Neural cell (in vitro differentiated cells): ENCODE measurements around the gene EIF2B4. TPM values are rescaled to one million over a fixed set of nuclear protein-coding genes. Genes with fewer than 3 reads are reported as not detected.

Experiments
- H2AFZ ChIP-seq: fragments of 200-600, 300-800 bp; sonication (generic), shearing (Covaris generic); 2 replicates; pipeline ENCODE4 v1.6.0; 2014; ENCODE audit warnings: low read depth, mild to moderate bottlenecking, antibody characterized with exemption, low read length, moderate library complexity
- H3F3A ChIP-seq: fragments of 200-600 bp; shearing (Covaris generic); 2 replicates; pipeline ENCODE4 v1.6.1; 2016; ENCODE audit warnings: mild to moderate bottlenecking, moderate library complexity, mixed read lengths, antibody characterized with exemption, low read length; ENCODE audit not compliant: insufficient read depth, poor library complexity, severe bottlenecking
- H3K27ac ChIP-seq: fragments of 200-600, 300-800 bp; sonication (generic), shearing (Covaris generic); 2 replicates; pipeline ENCODE4 v1.5.1; 2014; ENCODE audit warnings: mild to moderate bottlenecking, low read length, moderate library complexity
- H3K27me3 ChIP-seq: fragments of 300-800, 200-600 bp; sonication (generic), shearing (Covaris generic); 2 replicates; pipeline ENCODE4 v1.6.0; 2014; ENCODE audit warnings: mild to moderate bottlenecking, low read depth, low read length, moderate library complexity; ENCODE audit not compliant: insufficient read depth
- H3K36me3 ChIP-seq: fragments of 300-800, 200-600 bp; sonication (generic), shearing (Covaris generic); 2 replicates; pipeline ENCODE4 v1.5.1; 2014; ENCODE audit warnings: mild to moderate bottlenecking, antibody characterized with exemption, low read length, moderate library complexity; ENCODE audit not compliant: insufficient read depth
- H3K4me2 ChIP-seq: fragments of 300-800, 200-600 bp; sonication (generic), shearing (Covaris generic); 2 replicates; pipeline ENCODE4 v1.6.0; 2014; ENCODE audit warnings: mild to moderate bottlenecking, low read length
- H3K4me3 ChIP-seq: fragments of 300-800, 200-600 bp; sonication (generic), shearing (Covaris generic); 2 replicates; pipeline ENCODE4 v1.5.1; 2014; ENCODE audit warnings: mild to moderate bottlenecking, low read length, moderate library complexity
- H3K79me2 ChIP-seq: fragments of 200-600 bp; shearing (Covaris generic); replicated peaks from 2 replicates; pipeline ENCODE4 v1.6.0; 2014; ENCODE audit warnings: mild to moderate bottlenecking, low read length, moderate library complexity; ENCODE audit not compliant: insufficient read depth
- H3K9ac ChIP-seq: fragments of 300-800, 200-600 bp; sonication (generic), shearing (Covaris generic); 2 replicates; pipeline ENCODE4 v1.6.1; 2016; ENCODE audit warnings: mild to moderate bottlenecking, low read length, mixed read lengths
- H3K9me2 ChIP-seq: fragments of 200-600 bp; shearing (Covaris generic); 2 replicates; pipeline ENCODE4 v1.6.1; 2016; ENCODE audit warnings: mild to moderate bottlenecking, low read length, mixed read lengths; ENCODE audit not compliant: insufficient read depth
- H3K9me3 ChIP-seq: fragments of 200-600, 300-800 bp; sonication (generic), shearing (Covaris generic); 2 replicates; pipeline ENCODE4 v1.6.1; 2016; ENCODE audit warnings: mild to moderate bottlenecking, mixed run types, low read length, moderate library complexity, mixed read lengths
- H4K20me1 ChIP-seq: fragments of 200-600 bp; shearing (Covaris generic); 2 replicates; pipeline ENCODE4 v1.6.1; 2016; ENCODE audit warnings: mild to moderate bottlenecking, mixed run types; ENCODE audit not compliant: insufficient read depth
- EP300 ChIP-seq: fragments of 450-650 bp; conservative IDR thresholded peaks from 2 replicates; pipeline ENCODE4 v1.6.1; 2014; ENCODE audit warnings: antibody characterized with exemption, mild to moderate bottlenecking, moderate library complexity; ENCODE audit not compliant: poor library complexity, severe bottlenecking
- EZH2 ChIP-seq: fragments of 200-600, 300-800 bp; shearing (Covaris generic), sonication (generic); IDR thresholded peaks from 2 replicates; pipeline ENCODE4 v1.6.1; 2014; ENCODE audit warnings: antibody characterized with exemption, low read length, borderline replicate concordance, mild to moderate bottlenecking; ENCODE audit not compliant: insufficient read depth, poor library complexity, severe bottlenecking
- MXI1 ChIP-seq: fragments of 450-650 bp; conservative IDR thresholded peaks from 2 replicates; pipeline ENCODE4 v1.6.1; 2014; ENCODE audit warnings: antibody characterized with exemption, mild to moderate bottlenecking; ENCODE audit not compliant: poor library complexity, severe bottlenecking
- POLR2AphosphoS5 ChIP-seq: IDR thresholded peaks from 2 replicates; pipeline ENCODE4 v1.6.1; 2012
- RAD21 ChIP-seq: fragments of 450-650 bp; conservative IDR thresholded peaks from 2 replicates; pipeline ENCODE4 v1.6.1; 2014; ENCODE audit warnings: antibody characterized with exemption, mild to moderate bottlenecking, moderate library complexity
- REST ChIP-seq: IDR thresholded peaks from 2 replicates; pipeline ENCODE4 v1.6.1; 2012; ENCODE audit warnings: borderline replicate concordance
- SMC3 ChIP-seq: fragments of 450-650 bp; conservative IDR thresholded peaks from 2 replicates; pipeline ENCODE4 v1.6.1; 2014; ENCODE audit warnings: antibody characterized with exemption, mild to moderate bottlenecking, moderate library complexity; ENCODE audit not compliant: poor library complexity
- TAF1 ChIP-seq: IDR thresholded peaks from 2 replicates; pipeline ENCODE4 v1.6.1; 2012; ENCODE audit warnings: low read depth
- polyA plus RNA-seq: library from polyadenylated mRNA; depleted of rRNA; stranded (reverse); fragments of >200 nt; gene quantifications from 2 replicates; pipeline ENCODE4 v1.2.3, GENCODE V29; 2014
- TF ChIP-seq, protein P1 (sequence below): fragments of 450-650 bp; IDR thresholded peaks from 2 replicates; pipeline ENCODE4 v1.5.1; 2014; ENCODE audit warnings: antibody characterized with exemption, mild to moderate bottlenecking, moderate library complexity; ENCODE audit not compliant: poor library complexity, severe bottlenecking

The EIF2B4 gene
- polyA plus RNA-seq, 1 donor from 2014 or later = 43.7 TPM

GRCh38 chr2:27408601-27409320 is 38.6 kb upstream of the EIF2B4 start:
- Histone ChIP-seq H3K27ac (peak overlapping the region; percentile 83), H3K9me3 (no peaks in the 10 kb centered on the region), H4K20me1 (no peaks in the 10 kb centered on the region), H3F3A (no peaks in the 10 kb centered on the region), H3K4me3 (peak overlapping the region; percentile 90), H2AFZ (peak overlapping the region; percentile 78), H3K9me2 (no peaks in the 10 kb centered on the region), H3K36me3 (no peaks in the 10 kb centered on the region), H3K9ac (peak overlapping the region; percentile 82), H3K4me2 (peak overlapping the region; percentile 97), H3K27me3 (no peaks in the 10 kb centered on the region), H3K79me2 (peaks cover 44% of the 10 kb centered on the region)
- TF ChIP-seq POLR2AphosphoS5 = no peak
- no peak for TF ChIP-seq SMC3
- no peak for TF ChIP-seq EZH2
- TF ChIP-seq MXI1 = no peak
- no peak for TF ChIP-seq EP300
- no peak for TF ChIP-seq TAF1
- TF ChIP-seq RAD21 = no peak

GRCh38 chr2:27407798-27408491 is 37.8 kb upstream of the EIF2B4 start:
- Histone ChIP-seq H3K9me2 (no peaks in the 10 kb centered on the region), H3K79me2 (peaks cover 50% of the 10 kb centered on the region), H3K4me2 (peak overlapping the region; percentile 97), H3K36me3 (no peaks in the 10 kb centered on the region), H3K4me3 (peak overlapping the region; percentile 90), H3K27ac (peak overlapping the region; percentile 83), H3K9ac (peak overlapping the region; percentile 82), H3F3A (no peaks in the 10 kb centered on the region), H3K27me3 (no peaks in the 10 kb centered on the region), H2AFZ (no peak overlapping the region), H3K9me3 (no peaks in the 10 kb centered on the region), H4K20me1 (no peaks in the 10 kb centered on the region)
- TF ChIP-seq EZH2 (no peak), MXI1 (no peak), POLR2AphosphoS5 (no peak), RAD21 (peak; percentile 64), REST (no peak), SMC3 (peak; percentile 79), TAF1 (no peak), EP300 (no peak)
- TF ChIP-seq, protein P1, sequence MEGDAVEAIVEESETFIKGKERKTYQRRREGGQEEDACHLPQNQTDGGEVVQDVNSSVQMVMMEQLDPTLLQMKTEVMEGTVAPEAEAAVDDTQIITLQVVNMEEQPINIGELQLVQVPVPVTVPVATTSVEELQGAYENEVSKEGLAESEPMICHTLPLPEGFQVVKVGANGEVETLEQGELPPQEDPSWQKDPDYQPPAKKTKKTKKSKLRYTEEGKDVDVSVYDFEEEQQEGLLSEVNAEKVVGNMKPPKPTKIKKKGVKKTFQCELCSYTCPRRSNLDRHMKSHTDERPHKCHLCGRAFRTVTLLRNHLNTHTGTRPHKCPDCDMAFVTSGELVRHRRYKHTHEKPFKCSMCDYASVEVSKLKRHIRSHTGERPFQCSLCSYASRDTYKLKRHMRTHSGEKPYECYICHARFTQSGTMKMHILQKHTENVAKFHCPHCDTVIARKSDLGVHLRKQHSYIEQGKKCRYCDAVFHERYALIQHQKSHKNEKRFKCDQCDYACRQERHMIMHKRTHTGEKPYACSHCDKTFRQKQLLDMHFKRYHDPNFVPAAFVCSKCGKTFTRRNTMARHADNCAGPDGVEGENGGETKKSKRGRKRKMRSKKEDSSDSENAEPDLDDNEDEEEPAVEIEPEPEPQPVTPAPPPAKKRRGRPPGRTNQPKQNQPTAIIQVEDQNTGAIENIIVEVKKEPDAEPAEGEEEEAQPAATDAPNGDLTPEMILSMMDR = peak; percentile 75
